BE2C (cell line): Measurements from ENCODE around the gene LRCH4.

Experiments
- DNase-seq: peaks from one replicate; pipeline ENCODE4 v3.0.0-alpha.2; 2020
- H3K27me3 ChIP-seq: fragments of 250-450 bp; sonication (Bioruptor Pico); 2 replicates; pipeline ENCODE4 v1.5.1; 2020; ENCODE audit warnings: mild to moderate bottlenecking
- H3K36me3 ChIP-seq: fragments of 250-450 bp; sonication (Bioruptor Pico); 2 replicates; pipeline ENCODE4 v1.5.1; 2020; ENCODE audit warnings: mild to moderate bottlenecking
- H3K4me1 ChIP-seq: fragments of 250-450 bp; sonication (Bioruptor Pico); 2 replicates; pipeline ENCODE4 v1.5.1; 2020
- H3K4me3 ChIP-seq: 2 replicates; pipeline ENCODE4 v1.5.1; 2011; ENCODE audit warnings: low read depth, low read length
- H3K9me3 ChIP-seq: fragments of 250-450 bp; sonication (Bioruptor Pico); 2 replicates; pipeline ENCODE4 v1.5.1; 2020
- TF ChIP-seq, protein P1 (sequence below): IDR thresholded peaks from 2 replicates; pipeline ENCODE4 v1.5.1; 2012; ENCODE audit warnings: mild to moderate bottlenecking, low read depth, low read length

LRCH4 gene

DNA sequence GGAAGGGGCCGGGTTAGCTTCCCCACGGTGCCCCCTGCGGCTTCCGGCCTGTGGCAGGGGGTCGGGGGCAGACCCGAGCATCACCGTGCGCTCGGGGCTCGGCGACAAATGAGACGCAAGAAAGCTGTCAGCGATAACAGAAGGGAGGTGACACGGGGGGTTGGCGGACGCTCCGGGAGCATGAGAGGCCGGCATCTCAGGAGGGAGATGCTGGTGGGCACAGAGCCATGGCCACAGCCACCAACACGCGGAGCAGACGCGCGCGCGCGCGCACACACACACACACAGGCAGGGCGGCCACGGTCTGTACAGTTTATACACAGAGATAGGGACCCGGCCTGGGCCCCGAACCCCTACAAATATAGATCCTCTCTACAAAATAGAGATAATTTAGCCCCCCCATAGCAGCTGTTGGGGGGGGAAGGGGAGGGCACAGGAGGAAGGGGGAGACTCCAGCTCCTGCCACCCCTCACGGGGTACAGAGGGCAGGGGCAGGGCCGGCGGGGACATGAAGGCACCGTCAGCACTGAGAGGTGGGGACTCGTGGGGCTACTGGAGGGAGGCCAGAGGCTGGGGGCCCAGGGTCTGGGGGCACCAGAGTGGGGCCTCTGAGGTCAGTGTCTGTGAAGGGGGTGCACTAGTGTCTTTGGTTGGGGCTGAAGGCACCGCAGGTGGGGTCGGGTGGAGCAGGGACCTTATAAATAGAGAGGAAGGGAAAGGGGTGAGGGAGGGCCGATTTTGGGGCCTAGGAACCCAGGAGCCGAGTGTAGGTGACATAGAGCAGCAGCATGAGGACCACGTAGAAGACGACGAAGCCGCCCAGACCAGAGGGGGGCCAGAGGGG, 11.3 kb downstream of the LRCH4 start:
- DNase-seq: no peak
- peaks cover 6% of the 10 kb centered on the region; the same call in 1 of the 2 replicates for H3K36me3 ChIP-seq
- H3K4me3 ChIP-seq: no peak overlapping the region
- no peaks in the 10 kb centered on the region for H3K4me1 ChIP-seq
- H3K27me3 ChIP-seq: peaks cover 4% of the 10 kb centered on the region
- TF ChIP-seq, protein P1, sequence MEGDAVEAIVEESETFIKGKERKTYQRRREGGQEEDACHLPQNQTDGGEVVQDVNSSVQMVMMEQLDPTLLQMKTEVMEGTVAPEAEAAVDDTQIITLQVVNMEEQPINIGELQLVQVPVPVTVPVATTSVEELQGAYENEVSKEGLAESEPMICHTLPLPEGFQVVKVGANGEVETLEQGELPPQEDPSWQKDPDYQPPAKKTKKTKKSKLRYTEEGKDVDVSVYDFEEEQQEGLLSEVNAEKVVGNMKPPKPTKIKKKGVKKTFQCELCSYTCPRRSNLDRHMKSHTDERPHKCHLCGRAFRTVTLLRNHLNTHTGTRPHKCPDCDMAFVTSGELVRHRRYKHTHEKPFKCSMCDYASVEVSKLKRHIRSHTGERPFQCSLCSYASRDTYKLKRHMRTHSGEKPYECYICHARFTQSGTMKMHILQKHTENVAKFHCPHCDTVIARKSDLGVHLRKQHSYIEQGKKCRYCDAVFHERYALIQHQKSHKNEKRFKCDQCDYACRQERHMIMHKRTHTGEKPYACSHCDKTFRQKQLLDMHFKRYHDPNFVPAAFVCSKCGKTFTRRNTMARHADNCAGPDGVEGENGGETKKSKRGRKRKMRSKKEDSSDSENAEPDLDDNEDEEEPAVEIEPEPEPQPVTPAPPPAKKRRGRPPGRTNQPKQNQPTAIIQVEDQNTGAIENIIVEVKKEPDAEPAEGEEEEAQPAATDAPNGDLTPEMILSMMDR: no peak
- no peaks in the 10 kb centered on the region for H3K9me3 ChIP-seq

DNA sequence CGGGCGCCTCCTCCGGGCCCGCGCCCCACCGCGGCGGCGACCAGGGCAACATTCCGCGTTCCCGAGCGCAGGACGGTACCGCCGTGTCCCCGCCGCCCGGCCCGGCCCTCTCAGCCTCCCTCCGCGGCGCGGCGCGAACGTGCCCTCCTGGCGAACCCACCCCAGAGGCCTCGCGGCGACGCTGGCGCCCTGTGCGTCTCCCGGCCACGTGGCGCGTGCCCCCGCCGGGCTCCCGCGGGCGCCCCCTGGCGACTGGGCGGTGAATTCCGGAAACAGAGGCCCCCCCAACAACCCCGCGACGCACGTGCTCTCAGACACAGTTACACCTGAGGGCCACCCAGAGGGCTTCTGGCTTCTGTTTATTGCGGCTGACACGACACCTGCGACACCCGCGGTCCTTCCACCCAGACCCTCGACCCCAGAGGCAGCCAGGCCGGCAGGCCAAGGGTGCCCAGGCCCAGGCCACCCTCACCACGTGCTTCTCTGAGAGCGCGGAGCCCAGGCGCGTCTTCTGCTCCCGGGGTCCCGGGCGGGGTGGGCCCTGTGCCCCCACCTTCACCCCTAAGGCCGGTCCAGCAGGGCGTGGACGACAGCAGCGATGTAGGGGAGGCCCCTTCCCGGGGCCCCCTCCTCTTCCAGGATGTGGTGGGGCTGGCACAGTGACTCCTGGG, 12.1 kb downstream of the LRCH4 start, which contains the start of gene SAP25:
Gene SAP25, minus strand, starts transcription at position 210 of the 671 bp plus-strand sequence. Its CDS starts 158 bp downstream, at position 52.
- Histone ChIP-seq H3K4me3 (no peak within 1 kb of the TSS), H3K36me3 (peaks cover 6% of the 10 kb centered on the region; the same call in 1 of the 2 replicates), H3K9me3 (no peaks in the 10 kb centered on the region), H3K4me1 (no peaks in the 10 kb centered on the region), H3K27me3 (peaks cover 4% of the 10 kb centered on the region)
- DNase-seq: no peak
- TF ChIP-seq, protein P1: no peak

DNA sequence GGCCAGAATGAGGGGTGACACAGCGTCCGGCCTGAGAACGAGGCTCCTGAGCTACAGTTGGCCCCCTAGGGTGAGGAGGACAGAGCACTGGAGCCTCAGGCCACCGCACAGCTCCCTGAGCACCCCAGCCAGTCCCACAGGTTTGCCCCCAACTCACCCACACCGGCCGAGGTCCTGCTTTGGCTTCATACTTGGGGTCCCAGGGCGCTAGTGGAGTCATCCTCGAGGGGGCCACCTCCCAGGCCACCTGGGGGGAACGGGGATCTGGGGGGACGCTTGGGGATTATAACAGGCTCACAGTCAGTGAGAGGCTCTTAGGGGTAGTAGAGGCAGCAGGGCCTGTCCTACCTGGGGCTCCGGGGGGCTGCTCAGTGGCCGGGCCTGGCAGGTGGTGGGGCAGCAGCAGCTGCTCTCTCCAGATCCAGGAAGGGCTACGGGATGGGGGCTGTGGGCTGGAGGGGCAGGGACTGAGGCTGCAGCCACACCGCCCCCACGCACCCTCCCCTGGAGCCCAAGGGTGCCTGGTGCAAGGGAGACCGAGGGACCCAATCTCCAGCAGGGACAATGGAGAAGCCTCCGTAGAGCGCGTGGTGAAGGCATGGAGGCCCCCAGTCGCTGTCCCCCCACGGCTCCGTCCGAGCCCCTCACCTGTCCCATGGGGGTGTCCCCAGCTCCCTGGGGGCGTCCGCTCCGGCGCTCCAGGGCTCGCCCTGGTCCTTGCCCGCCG, 12.8 kb downstream of the LRCH4 start:
- no peaks in the 10 kb centered on the region for H3K9me3 ChIP-seq
- H3K27me3 ChIP-seq: peaks cover 4% of the 10 kb centered on the region
- TF ChIP-seq, protein P1: no peak
- no peak for DNase-seq
- H3K4me1 ChIP-seq: peaks cover 1% of the 10 kb centered on the region
- peaks cover 6% of the 10 kb centered on the region; the same call in 1 of the 2 replicates for H3K36me3 ChIP-seq
- H3K4me3 ChIP-seq: no peak overlapping the region

DNA sequence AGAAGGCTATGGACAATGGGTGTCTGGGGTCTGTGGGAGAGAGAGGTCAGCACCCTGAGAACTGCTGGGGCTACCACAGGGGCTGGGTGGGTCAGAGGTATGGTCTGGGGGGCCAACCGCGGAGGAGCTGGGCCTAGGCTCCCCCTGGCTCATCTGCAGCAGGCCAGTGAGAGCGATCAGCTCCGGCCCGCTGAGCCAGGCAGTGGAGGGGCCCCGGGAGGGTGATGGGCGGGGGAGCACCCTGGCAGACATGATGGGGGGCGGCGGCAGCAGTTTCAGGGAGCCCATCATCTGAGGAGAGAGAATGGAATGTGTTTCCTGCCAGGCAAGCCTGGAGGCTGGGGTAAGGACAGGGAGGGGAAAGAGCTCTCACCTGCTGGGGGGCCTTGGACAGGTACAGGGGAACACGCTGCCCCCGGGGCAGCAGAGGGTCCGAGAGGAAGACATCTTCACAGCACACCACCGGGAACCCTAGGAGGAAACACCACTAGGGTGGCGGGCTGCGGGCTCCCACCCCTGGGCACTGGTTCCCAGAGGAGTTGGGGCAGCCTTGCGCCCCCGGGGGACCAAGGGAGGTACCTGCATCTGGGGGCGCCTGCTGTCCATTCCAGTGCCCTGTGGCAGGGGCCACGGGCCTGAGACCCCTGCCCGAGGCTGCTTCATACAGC, 13.5 kb downstream of the LRCH4 start:
- H3K4me1 ChIP-seq: peaks cover 8% of the 10 kb centered on the region
- peaks cover 6% of the 10 kb centered on the region; the same call in 1 of the 2 replicates for H3K36me3 ChIP-seq
- no peak for DNase-seq
- H3K9me3 ChIP-seq: no peaks in the 10 kb centered on the region
- TF ChIP-seq, protein P1: no peak
- peaks cover 4% of the 10 kb centered on the region for H3K27me3 ChIP-seq
- no peak overlapping the region for H3K4me3 ChIP-seq

DNA sequence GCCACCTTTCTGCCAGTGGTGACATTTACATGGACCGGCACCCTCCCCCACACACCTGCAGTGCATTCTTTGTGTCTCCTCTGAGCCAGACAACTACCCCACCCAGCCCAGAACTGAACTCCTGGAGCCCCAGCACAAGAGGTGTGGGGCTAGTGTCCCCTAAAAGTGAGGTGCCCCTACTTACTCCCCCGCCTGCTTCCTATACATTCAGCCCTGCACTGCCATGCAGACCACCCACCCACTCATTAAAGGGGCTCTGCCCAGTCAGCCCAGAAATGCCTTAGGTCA, 14.2 kb downstream of the LRCH4 start:
- peaks cover 4% of the 10 kb centered on the region for H3K27me3 ChIP-seq
- peaks cover 11% of the 10 kb centered on the region for H3K4me1 ChIP-seq
- H3K4me3 ChIP-seq: no peak overlapping the region
- TF ChIP-seq, protein P1: no peak
- DNase-seq: no peak
- H3K9me3 ChIP-seq: no peaks in the 10 kb centered on the region
- H3K36me3 ChIP-seq: peaks cover 6% of the 10 kb centered on the region; the same call in 1 of the 2 replicates
